ENCODE measurements around the gene TC2N. TPM values are rescaled to one million over a fixed set of nuclear protein-coding genes. Genes with fewer than 3 reads are reported as not detected.

TC2N gene
- total RNA-seq, 4 donors from 2014 or later, result 3.2 to 11.9 (median 7.2) TPM

Other genes with a start within 250 kb of the TC2N start
- under 1 TPM in 2 of 4 donors, not detected in 2; 0.20 to 0.24 TPM for gene CATSPERB, start 135.4 kb downstream of the TC2N start, total RNA-seq
- gene FBLN5, start 80.2 kb upstream of the TC2N start, total RNA-seq, result 10 to 100 TPM; 19.6 to 36.8 (median 27.3) TPM
- gene TRIP11, start 172.5 kb upstream of the TC2N start, total RNA-seq, result 10 to 100 TPM; 22.0 to 39.6 (median 30.2) TPM
- 10 to 100 TPM in 1 of 4 donors, 1 to 10 TPM in 3; 6.4 to 18.9 (median 8.5) TPM for gene ATXN3, start 239.0 kb upstream of the TC2N start, total RNA-seq